HepG2 (cell line): ENCODE measurements around the gene GRM7. TPM values are rescaled to one million over a fixed set of nuclear protein-coding genes. Genes with fewer than 3 reads are reported as not detected.

ENCODE experiments used
- ATAC-seq: fragments of 200-7000 bp; cut with Tn5 transposase; 3 replicates; pipeline ENCODE4 v1.9.1; 2020; ENCODE audit warnings: mild to moderate bottlenecking, moderate library complexity
- BruUV-seq: library from RNA; stranded (reverse); fragments of 400-500 nt; replicated peaks from 2 replicates; lab custom pipeline; 2021; lab: Mats Ljungman, UMichigan
- CTCF ChIA-PET: fragments of 300-600 bp; formaldehyde crosslinking; extraction: SDS; loops from one replicate; lab custom pipeline; 2021; ENCODE audit warnings: low total read pairs, inconsistent platforms, low intra/inter-chr PET ratio; lab: Yijun Ruan, JAX
- POLR2A ChIA-PET: fragments of 350-600 bp; sonication (Branson Sonifier 250); formaldehyde crosslinking; loops from one replicate; lab custom pipeline; 2020; ENCODE audit warnings: antibody characterized with exemption, inconsistent platforms; lab: Yijun Ruan, JAX
- DNase-seq: peaks from one replicate; pipeline ENCODE4 v3.0.0-alpha.2; 2015; ENCODE audit warnings: low spot score
- FAIRE-seq: peaks from 3 replicates; lab custom pipeline; 2011; peaks lifted over from hg19 to GRCh38; lab: Jason Lieb, UNC
- H2AFZ ChIP-seq: one replicate; pipeline ENCODE4 v1.6.1; 2011; ENCODE audit warnings: low read length, inconsistent platforms
- H3K27ac ChIP-seq: fragments of 300-600 bp; 3 replicates; pipeline ENCODE4 v1.8.0; 2011; ENCODE audit warnings: mixed run types, mild to moderate bottlenecking, mixed read lengths, low read length, inconsistent platforms; ENCODE audit not compliant: insufficient read depth; ENCODE audit errors: extremely low read length
- H3K27me3 ChIP-seq, 2 experiments: fragments of 200-600 bp in 1 of 2; 2 replicates in 1 of 2; 3 replicates in 1 of 2; pipeline versions ENCODE4 v1.6.0 to v1.8.0; 2011; ENCODE audit warnings: low read length in 2 of 2, mild to moderate bottlenecking in 2 of 2, moderate library complexity in 2 of 2, inconsistent platforms in 1 of 2; ENCODE audit not compliant: insufficient read depth in 2 of 2, control insufficient read depth in 1 of 2
- H3K36me3 ChIP-seq, 2 experiments: fragments of 200-600 bp in 1 of 2; replicated peaks in 1 of 2; 2 replicates in 1 of 2; 3 replicates in 1 of 2; pipeline versions ENCODE4 v1.5.1 to v1.8.0; 2011; ENCODE audit warnings: low read length in 2 of 2, inconsistent platforms in 1 of 2; ENCODE audit not compliant: insufficient read depth in 2 of 2, control insufficient read depth in 1 of 2
- H3K4me1 ChIP-seq: 2 replicates; pipeline ENCODE4 v1.5.1; 2012; ENCODE audit warnings: low read length, inconsistent platforms; ENCODE audit not compliant: insufficient read depth
- H3K4me2 ChIP-seq: 2 replicates; pipeline ENCODE4 v1.6.0; 2011; ENCODE audit warnings: low read depth, low read length, inconsistent platforms
- H3K4me3 ChIP-seq, 3 experiments: fragments of 200-600 bp in 1 of 3; sonication (generic), shearing (Covaris generic) in 1 of 3; replicated peaks in 1 of 3; 2 replicates each; pipeline ENCODE4 v1.5.1; 2011 to 2016; ENCODE audit warnings: low read length in 3 of 3, inconsistent platforms in 2 of 3, low read depth in 2 of 3, mild to moderate bottlenecking in 2 of 3, control low read depth in 1 of 3, mixed read lengths in 1 of 3; ENCODE audit not compliant: insufficient read depth in 1 of 3
- H3K79me2 ChIP-seq: one replicate; pipeline ENCODE4 v1.6.1; 2011; ENCODE audit warnings: low read length, inconsistent platforms; ENCODE audit not compliant: insufficient read depth
- H3K9ac ChIP-seq: 2 replicates; pipeline ENCODE4 v1.6.0; 2011; ENCODE audit warnings: mild to moderate bottlenecking, low read depth, low read length, inconsistent platforms; ENCODE audit not compliant: insufficient read depth
- H3K9me3 ChIP-seq: 2 replicates; pipeline ENCODE4 v1.5.1; 2012; ENCODE audit warnings: mild to moderate bottlenecking, low read length
- H4K20me1 ChIP-seq: 2 replicates; pipeline ENCODE4 v1.6.0; 2011; ENCODE audit warnings: inconsistent platforms, mild to moderate bottlenecking, low read length, moderate library complexity; ENCODE audit not compliant: insufficient read depth
- ATF4 ChIP-seq, 2 experiments: fragments of 450-650 bp in 1 of 2; sonication (generic) in 1 of 2; formaldehyde crosslinking; IDR thresholded peaks; 2 replicates each; pipeline versions ENCODE4 v1.5.0 to v1.8.0; 2020 to 2022; ENCODE audit warnings: mild to moderate bottlenecking in 1 of 2, missing genetic modification reagents in 1 of 2
- CAMTA2 ChIP-seq: sonication (generic); formaldehyde crosslinking; IDR thresholded peaks from 2 replicates; pipeline ENCODE4 v1.4.0; 2020; ENCODE audit warnings: mild to moderate bottlenecking, missing genetic modification reagents, borderline replicate concordance
- CENPT ChIP-seq: sonication (generic); formaldehyde crosslinking; IDR thresholded peaks from 2 replicates; pipeline ENCODE4 v1.8.0; 2022; ENCODE audit warnings: low read depth, mild to moderate bottlenecking, moderate library complexity, missing genetic modification reagents
- ELF3 ChIP-seq: IDR thresholded peaks from 2 replicates; pipeline ENCODE4 v1.6.1; 2016; ENCODE audit warnings: missing genetic modification reagents, missing compliant biosample characterization
- GABPA ChIP-seq, 2 experiments: IDR thresholded peaks; 2 replicates each; pipeline ENCODE4 v1.6.1; 2011 to 2016; ENCODE audit warnings: low read depth in 2 of 2, low read length in 1 of 2, missing biosample characterization in 1 of 2, missing genetic modification characterization in 1 of 2
- MATR3 ChIP-seq: sonication (generic); formaldehyde crosslinking; IDR thresholded peaks from 2 replicates; pipeline ENCODE4 v1.4.0; 2020; ENCODE audit warnings: missing genetic modification reagents
- RARA ChIP-seq: IDR thresholded peaks from 2 replicates; pipeline ENCODE4 v1.6.1; 2016; ENCODE audit warnings: missing genetic modification reagents, missing compliant biosample characterization
- SMC3 ChIP-seq: IDR thresholded peaks from 2 replicates; pipeline ENCODE4 v1.6.1; 2011; ENCODE audit warnings: low read length, improper control_type of control experiment
- TRIM24 ChIP-seq: sonication (generic); formaldehyde crosslinking; IDR thresholded peaks from 2 replicates; pipeline ENCODE4 v1.8.0; 2022; ENCODE audit warnings: mild to moderate bottlenecking, missing genetic modification reagents
- ZNF746 ChIP-seq: sonication (generic); formaldehyde crosslinking; IDR thresholded peaks from 2 replicates; pipeline ENCODE4 v1.8.0; 2022; ENCODE audit warnings: mild to moderate bottlenecking, missing genetic modification reagents
- WGBS: methylation state at CpG from one replicate; pipeline ENCODE4 v1.1.6; 2017; ENCODE audit warnings: low lambda C conversion rate; 5-methylcytosine and 5-hydroxymethylcytosine counted together
- in situ Hi-C: cut with HindIII; loops from 2 replicates; pipeline ENCODE4 v1.10.0; 2017; ENCODE audit warnings: low pct_unique_long_range_greater_than_20kb; ENCODE audit not compliant: extremely low pct_ligation_motif_present
- intact Hi-C: fragments of 100-400 bp; cut with micrococcal nuclease; formaldehyde crosslinking; loops from one replicate; pipeline ENCODE4 v1.10.0; 2022; ENCODE audit not compliant: unreplicated experiment
- polyA plus RNA-seq, 8 experiments: library from polyadenylated mRNA; depleted of rRNA in 3 of 8; stranded (reverse) in 7 of 8; unstranded in 1 of 8; fragments of >200 nt; fragmentation: Illumina TruSeq in 4 of 8; extraction: Trizol in 4 of 8; gene quantifications; 2 replicates each; pipeline versions ENCODE4 v1.2.1 to v1.2.3, GENCODE V29; 2011 to 2016; ENCODE audit warnings: low read depth in 4 of 8, missing spikeins in 1 of 8, mixed read lengths in 1 of 8; ENCODE audit not compliant: insufficient read depth in 1 of 8
- total RNA-seq, 5 experiments: library from RNA; depleted of rRNA; stranded (reverse); fragments of >200 nt; fragmentation: Illumina TruSeq; extraction: Trizol; gene quantifications; 2 replicates each; pipeline ENCODE4 v1.2.3, GENCODE V29; 2016; ENCODE audit warnings: low read depth in 1 of 5
- TF ChIP-seq, protein P1 (sequence below): sonication (generic); formaldehyde crosslinking; IDR thresholded peaks from 2 replicates; pipeline ENCODE4 v1.8.0; 2022; ENCODE audit warnings: mild to moderate bottlenecking, missing genetic modification reagents, moderate library complexity
- TF ChIP-seq, protein P2 (sequence below): sonication (generic); formaldehyde crosslinking; conservative IDR thresholded peaks from 2 replicates; pipeline ENCODE4 v1.4.0; 2020; ENCODE audit warnings: mild to moderate bottlenecking, missing genetic modification reagents, moderate library complexity
- TF ChIP-seq, protein P3 (sequence below): sonication (generic); formaldehyde crosslinking; IDR thresholded peaks from 2 replicates; pipeline ENCODE4 v1.5.0; 2020; ENCODE audit warnings: mild to moderate bottlenecking, missing genetic modification reagents

Gene GRM7
- total and polyA plus RNA-seq, 2 of the 13 experiments (the other 11 are each of a cell fraction or from before 2014, with no cell fraction given), result not detected

GRCh38 chr3:7423036-7423435, 562.1 kb downstream of the GRM7 start (continued):
- TF ChIP-seq, protein P1, sequence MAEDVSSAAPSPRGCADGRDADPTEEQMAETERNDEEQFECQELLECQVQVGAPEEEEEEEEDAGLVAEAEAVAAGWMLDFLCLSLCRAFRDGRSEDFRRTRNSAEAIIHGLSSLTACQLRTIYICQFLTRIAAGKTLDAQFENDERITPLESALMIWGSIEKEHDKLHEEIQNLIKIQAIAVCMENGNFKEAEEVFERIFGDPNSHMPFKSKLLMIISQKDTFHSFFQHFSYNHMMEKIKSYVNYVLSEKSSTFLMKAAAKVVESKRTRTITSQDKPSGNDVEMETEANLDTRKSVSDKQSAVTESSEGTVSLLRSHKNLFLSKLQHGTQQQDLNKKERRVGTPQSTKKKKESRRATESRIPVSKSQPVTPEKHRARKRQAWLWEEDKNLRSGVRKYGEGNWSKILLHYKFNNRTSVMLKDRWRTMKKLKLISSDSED (CRISPR knock-in tag), result no peak
- TF ChIP-seq ELF3 (CRISPR knock-in tag) (no peak), TRIM24 (CRISPR knock-in tag) (no peak), SMC3 (no peak)

DNA sequence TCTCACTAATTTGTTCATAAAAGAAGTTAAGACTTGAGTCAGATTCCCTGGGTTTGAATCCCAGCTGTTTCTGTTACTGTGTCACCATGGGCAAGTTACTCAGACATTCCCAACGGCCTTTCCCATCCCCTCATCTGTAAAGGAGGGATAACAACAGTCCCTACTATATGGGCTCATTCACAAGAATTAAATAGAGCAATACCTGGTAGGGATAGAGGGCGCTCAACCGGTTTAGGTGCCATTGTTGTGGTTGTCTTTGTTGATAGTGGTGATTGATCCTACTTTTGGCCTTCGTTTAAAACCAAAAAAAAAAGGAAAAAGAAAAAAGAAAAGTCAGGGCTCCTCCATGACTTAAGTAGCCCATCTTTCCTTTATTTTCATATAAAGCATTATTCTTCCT, 563.1 kb downstream of the GRM7 start:
- Histone ChIP-seq H2AFZ (no peak overlapping the region), H3K9me3 (peaks cover 60% of the 10 kb centered on the region), H3K4me1 (no peaks in the 10 kb centered on the region), H3K4me2 (no peak overlapping the region), H3K9ac (no peak overlapping the region), H3K4me3 (no peak overlapping the region), H3K36me3 (no peaks in the 10 kb centered on the region), H4K20me1 (no peaks in the 10 kb centered on the region), H3K27me3 (no peaks in the 10 kb centered on the region), H3K79me2 (no peaks in the 10 kb centered on the region), H3K27ac (no peak overlapping the region)
- ATAC-seq, result no peak
- in situ Hi-C loops (no loop called here), intact Hi-C loops (no loop called here)
- FAIRE-seq, result no peak
- ChIA-PET CTCF (no interaction called here), POLR2A (no interaction called here)
- 0% methylated on average over 4 of the region's 4 CpGs for WGBS
- TF ChIP-seq RARA (CRISPR knock-in tag), result no peak
- no peak for TF ChIP-seq MATR3
- TF ChIP-seq ZNF746 (CRISPR knock-in tag), result no peak
- no peak for TF ChIP-seq ATF4 (CRISPR knock-in tag; IDR thresholded peaks at IDR 0.05)
- no peak for TF ChIP-seq CAMTA2 (CRISPR knock-in tag)
- TF ChIP-seq, protein P2, sequence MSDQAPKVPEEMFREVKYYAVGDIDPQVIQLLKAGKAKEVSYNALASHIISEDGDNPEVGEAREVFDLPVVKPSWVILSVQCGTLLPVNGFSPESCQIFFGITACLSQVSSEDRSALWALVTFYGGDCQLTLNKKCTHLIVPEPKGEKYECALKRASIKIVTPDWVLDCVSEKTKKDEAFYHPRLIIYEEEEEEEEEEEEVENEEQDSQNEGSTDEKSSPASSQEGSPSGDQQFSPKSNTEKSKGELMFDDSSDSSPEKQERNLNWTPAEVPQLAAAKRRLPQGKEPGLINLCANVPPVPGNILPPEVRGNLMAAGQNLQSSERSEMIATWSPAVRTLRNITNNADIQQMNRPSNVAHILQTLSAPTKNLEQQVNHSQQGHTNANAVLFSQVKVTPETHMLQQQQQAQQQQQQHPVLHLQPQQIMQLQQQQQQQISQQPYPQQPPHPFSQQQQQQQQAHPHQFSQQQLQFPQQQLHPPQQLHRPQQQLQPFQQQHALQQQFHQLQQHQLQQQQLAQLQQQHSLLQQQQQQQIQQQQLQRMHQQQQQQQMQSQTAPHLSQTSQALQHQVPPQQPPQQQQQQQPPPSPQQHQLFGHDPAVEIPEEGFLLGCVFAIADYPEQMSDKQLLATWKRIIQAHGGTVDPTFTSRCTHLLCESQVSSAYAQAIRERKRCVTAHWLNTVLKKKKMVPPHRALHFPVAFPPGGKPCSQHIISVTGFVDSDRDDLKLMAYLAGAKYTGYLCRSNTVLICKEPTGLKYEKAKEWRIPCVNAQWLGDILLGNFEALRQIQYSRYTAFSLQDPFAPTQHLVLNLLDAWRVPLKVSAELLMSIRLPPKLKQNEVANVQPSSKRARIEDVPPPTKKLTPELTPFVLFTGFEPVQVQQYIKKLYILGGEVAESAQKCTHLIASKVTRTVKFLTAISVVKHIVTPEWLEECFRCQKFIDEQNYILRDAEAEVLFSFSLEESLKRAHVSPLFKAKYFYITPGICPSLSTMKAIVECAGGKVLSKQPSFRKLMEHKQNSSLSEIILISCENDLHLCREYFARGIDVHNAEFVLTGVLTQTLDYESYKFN (CRISPR knock-in tag), result no peak
- TF ChIP-seq, protein P3, sequence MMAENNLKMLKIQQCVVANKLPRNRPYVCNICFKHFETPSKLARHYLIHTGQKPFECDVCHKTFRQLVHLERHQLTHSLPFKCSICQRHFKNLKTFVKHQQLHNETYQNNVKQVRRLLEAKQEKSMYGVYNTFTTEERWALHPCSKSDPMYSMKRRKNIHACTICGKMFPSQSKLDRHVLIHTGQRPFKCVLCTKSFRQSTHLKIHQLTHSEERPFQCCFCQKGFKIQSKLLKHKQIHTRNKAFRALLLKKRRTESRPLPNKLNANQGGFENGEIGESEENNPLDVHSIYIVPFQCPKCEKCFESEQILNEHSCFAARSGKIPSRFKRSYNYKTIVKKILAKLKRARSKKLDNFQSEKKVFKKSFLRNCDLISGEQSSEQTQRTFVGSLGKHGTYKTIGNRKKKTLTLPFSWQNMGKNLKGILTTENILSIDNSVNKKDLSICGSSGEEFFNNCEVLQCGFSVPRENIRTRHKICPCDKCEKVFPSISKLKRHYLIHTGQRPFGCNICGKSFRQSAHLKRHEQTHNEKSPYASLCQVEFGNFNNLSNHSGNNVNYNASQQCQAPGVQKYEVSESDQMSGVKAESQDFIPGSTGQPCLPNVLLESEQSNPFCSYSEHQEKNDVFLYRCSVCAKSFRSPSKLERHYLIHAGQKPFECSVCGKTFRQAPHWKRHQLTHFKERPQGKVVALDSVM, result no peak
- TF ChIP-seq CENPT (CRISPR knock-in tag), result no peak
- no peak for TF ChIP-seq GABPA (IDR thresholded peaks at IDR 0.05; ENCODE audit: low read depth, low read length)
- TF ChIP-seq GABPA (CRISPR knock-in tag; IDR thresholded peaks at IDR 0.05; ENCODE audit: low read depth), result no peak
- no TSS peak for BruUV-seq
- no peak for DNase-seq
